Mesendoderm (in vitro differentiated cells): ENCODE results near the gene VWA2. TPM values are rescaled to one million over a fixed set of nuclear protein-coding genes. Genes with fewer than 3 reads are reported as not detected.
A peak's percentile ranks its signal among the peaks of the same experiment; 100 is the strongest.

Experiments
- DNase-seq: peaks from one replicate; pipeline ENCODE4 v3.0.0; 2013
- H2AK5ac ChIP-seq: 2 replicates; pipeline ENCODE4 v1.6.1; 2013; ENCODE audit warnings: low read length, inconsistent platforms
- H2BK120ac ChIP-seq: 2 replicates; pipeline ENCODE4 v1.6.1; 2013; ENCODE audit warnings: low read depth, mild to moderate bottlenecking, low read length, moderate library complexity, mixed read lengths
- H2BK15ac ChIP-seq: replicated peaks from 2 replicates; pipeline ENCODE4 v1.6.1; 2013; ENCODE audit warnings: low read depth, mild to moderate bottlenecking, moderate library complexity
- H2BK5ac ChIP-seq: 2 replicates; pipeline ENCODE4 v1.6.1; 2013; ENCODE audit warnings: low read length, inconsistent platforms
- H3K18ac ChIP-seq: 2 replicates; pipeline ENCODE4 v1.6.1; 2013; ENCODE audit warnings: mild to moderate bottlenecking, low read length, mixed read lengths
- H3K23ac ChIP-seq: one replicate; pipeline ENCODE4 v1.6.1; 2013; ENCODE audit warnings: low read length
- H3K27ac ChIP-seq: 2 replicates; pipeline ENCODE4 v1.5.1; 2013; ENCODE audit warnings: low read depth, mild to moderate bottlenecking, inconsistent platforms, low read length, moderate library complexity
- H3K27me3 ChIP-seq: 2 replicates; pipeline ENCODE4 v1.6.1; 2013; ENCODE audit warnings: low read length, control low read depth, mild to moderate bottlenecking, inconsistent platforms; ENCODE audit not compliant: insufficient read depth, poor library complexity
- H3K36me3 ChIP-seq: 2 replicates; pipeline ENCODE4 v1.6.1; 2013; ENCODE audit warnings: low read length, inconsistent platforms; ENCODE audit not compliant: control insufficient read depth, insufficient read depth
- H3K4ac ChIP-seq: one replicate; pipeline ENCODE4 v1.6.1; 2013; ENCODE audit warnings: low read depth, mild to moderate bottlenecking, low read length, moderate library complexity
- H3K4me1 ChIP-seq: 2 replicates; pipeline ENCODE4 v1.6.1; 2013; ENCODE audit warnings: low read depth, low read length, inconsistent platforms; ENCODE audit not compliant: control insufficient read depth
- H3K4me2 ChIP-seq: 2 replicates; pipeline ENCODE4 v1.6.1; 2013; ENCODE audit warnings: low read length
- H3K4me3 ChIP-seq: 2 replicates; pipeline ENCODE4 v1.5.1; 2013; ENCODE audit warnings: mild to moderate bottlenecking, low read length
- H3K56ac ChIP-seq: one replicate; pipeline ENCODE4 v1.6.1; 2013; ENCODE audit warnings: low read length
- H3K79me1 ChIP-seq: 2 replicates; pipeline ENCODE4 v1.6.1; 2013; ENCODE audit warnings: low read length, inconsistent platforms
- H3K79me2 ChIP-seq: 2 replicates; pipeline ENCODE4 v1.6.1; 2013; ENCODE audit warnings: mild to moderate bottlenecking, low read length; ENCODE audit not compliant: control insufficient read depth, insufficient read depth
- H3K9ac ChIP-seq: 2 replicates; pipeline ENCODE4 v1.6.1; 2013; ENCODE audit warnings: low read length, inconsistent platforms
- H4K5ac ChIP-seq: one replicate; pipeline ENCODE4 v1.6.1; 2013; ENCODE audit warnings: low read length
- H4K8ac ChIP-seq: one replicate; pipeline ENCODE4 v1.6.1; 2013; ENCODE audit warnings: low read depth, mild to moderate bottlenecking, control low read depth, low read length, moderate library complexity
- WGBS: extraction: QIAGEN DNeasy Blood & Tissue Kit; methylation state at CpG from one replicate; pipeline ENCODE4 v1.1.7; 2013; ENCODE audit warnings: low lambda C conversion rate, missing lambda C conversion rate; ENCODE audit not compliant: insufficient coverage; ENCODE audit errors: extremely low coverage; 5-methylcytosine and 5-hydroxymethylcytosine counted together
- polyA plus RNA-seq, 2 experiments: library from polyadenylated mRNA; stranded (reverse); fragments of 200-250 nt; gene quantifications; one replicate each; pipeline ENCODE4 v1.2.3, GENCODE V29; 2013

Gene VWA2
- polyA plus RNA-seq (2013, experiment 1 of 2), result 0.65 TPM
- polyA plus RNA-seq (2013, experiment 2 of 2), result 0.63 TPM

GRCh38 chr10:114239117-114239993 is at the start of gene VWA2:
VWA2 (plus strand) TSS chr10:114239254; CDS start chr10:114248714, 9,460 bp downstream.
- Histone ChIP-seq H3K36me3 (no peaks in the 10 kb centered on the region), H2BK15ac (no peak within 1 kb of the TSS), H2AK5ac (no peak within 1 kb of the TSS), H3K18ac (no peak within 1 kb of the TSS), H3K4me3 (no peak within 1 kb of the TSS), H2BK120ac (no peak within 1 kb of the TSS), H4K5ac (no peak within 1 kb of the TSS), H4K8ac (no peak within 1 kb of the TSS), H3K79me1 (no peaks in the 10 kb centered on the region), H3K4ac (no peak within 1 kb of the TSS), H3K9ac (peak within 1 kb of the TSS; percentile 18), H3K56ac (peak within 1 kb of the TSS; percentile 74), H2BK5ac (no peak within 1 kb of the TSS), H3K4me1 (peaks cover 3% of the 10 kb centered on the region), H3K23ac (no peak within 1 kb of the TSS), H3K27ac (no peak within 1 kb of the TSS), H3K4me2 (peak within 1 kb of the TSS; percentile 45), H3K27me3 (no peaks in the 10 kb centered on the region), H3K79me2 (no peaks in the 10 kb centered on the region)
- DNase-seq, result peak; percentile 44
- WGBS, result no CpG with 5 or more reads among the region's 79 CpGs

- Histone ChIP-seq H3K18ac (no peak overlapping the region), H3K23ac (no peak overlapping the region), H3K27ac (no peak overlapping the region), H3K4me1 (no peaks in the 10 kb centered on the region), H4K5ac (no peak overlapping the region), H2BK15ac (no peak overlapping the region), H3K56ac (no peak overlapping the region), H3K4ac (no peak overlapping the region), H3K27me3 (no peaks in the 10 kb centered on the region), H3K79me1 (no peaks in the 10 kb centered on the region), H2BK120ac (no peak overlapping the region), H2BK5ac (no peak overlapping the region), H3K9ac (no peak overlapping the region), H4K8ac (no peak overlapping the region), H3K4me3 (no peak overlapping the region), H3K4me2 (no peak overlapping the region), H3K79me2 (no peaks in the 10 kb centered on the region), H2AK5ac (no peak overlapping the region), H3K36me3 (no peaks in the 10 kb centered on the region)
- no peak for DNase-seq
- no CpG with 5 or more reads among the region's 8 CpGs for WGBS
Measured at GRCh38 chr10:114189700-114190099, 49.4 kb upstream of the VWA2 start.

- H2BK5ac ChIP-seq, result no peak overlapping the region
- no peaks in the 10 kb centered on the region for H3K4me1 ChIP-seq
- no peaks in the 10 kb centered on the region for H3K36me3 ChIP-seq
- no peak for DNase-seq
- H4K8ac ChIP-seq, result no peak overlapping the region
- H3K27me3 ChIP-seq, result no peaks in the 10 kb centered on the region
- H3K4me2 ChIP-seq, result no peak overlapping the region
- no peak overlapping the region for H2AK5ac ChIP-seq
- no peak overlapping the region for H3K9ac ChIP-seq
- no peak overlapping the region for H3K4me3 ChIP-seq
- no peak overlapping the region for H2BK15ac ChIP-seq
- no peak overlapping the region for H3K4ac ChIP-seq
- no peak overlapping the region for H2BK120ac ChIP-seq
- no peak overlapping the region for H3K56ac ChIP-seq
- no peak overlapping the region for H4K5ac ChIP-seq
- H3K18ac ChIP-seq, result no peak overlapping the region
- no peaks in the 10 kb centered on the region for H3K79me1 ChIP-seq
- no peak overlapping the region for H3K27ac ChIP-seq
- WGBS, result no CpG with 5 or more reads among the region's 2 CpGs
- H3K79me2 ChIP-seq, result no peaks in the 10 kb centered on the region
- H3K23ac ChIP-seq, result no peak overlapping the region
Measured at GRCh38 chr10:114195079-114195478, 44.0 kb upstream of the VWA2 start.

GRCh38 chr10:114199239-114199638 is 39.8 kb upstream of the VWA2 start:
- no peak for DNase-seq
- Histone ChIP-seq H2BK120ac (no peak overlapping the region), H2AK5ac (no peak overlapping the region), H2BK15ac (no peak overlapping the region), H3K79me1 (no peaks in the 10 kb centered on the region), H4K5ac (no peak overlapping the region), H3K27me3 (no peaks in the 10 kb centered on the region), H3K18ac (no peak overlapping the region), H3K56ac (no peak overlapping the region), H3K79me2 (no peaks in the 10 kb centered on the region), H3K4me1 (no peaks in the 10 kb centered on the region), H4K8ac (no peak overlapping the region), H3K4me2 (no peak overlapping the region), H2BK5ac (no peak overlapping the region), H3K4me3 (no peak overlapping the region), H3K4ac (no peak overlapping the region), H3K23ac (no peak overlapping the region), H3K36me3 (no peaks in the 10 kb centered on the region), H3K9ac (no peak overlapping the region), H3K27ac (no peak overlapping the region)
- no CpG with 5 or more reads among the region's 4 CpGs for WGBS

GRCh38 chr10:114202812-114203211 is 36.2 kb upstream of the VWA2 start:
- no peak overlapping the region for H3K18ac ChIP-seq
- no peaks in the 10 kb centered on the region for H3K4me1 ChIP-seq
- no peaks in the 10 kb centered on the region for H3K27me3 ChIP-seq
- no peak overlapping the region for H2BK5ac ChIP-seq
- H3K4me3 ChIP-seq, result no peak overlapping the region
- H3K56ac ChIP-seq, result no peak overlapping the region
- H3K27ac ChIP-seq, result no peak overlapping the region
- no peak overlapping the region for H2AK5ac ChIP-seq
- no peaks in the 10 kb centered on the region for H3K79me2 ChIP-seq
- H4K5ac ChIP-seq, result no peak overlapping the region
- H2BK120ac ChIP-seq, result no peak overlapping the region
- no peak overlapping the region for H3K9ac ChIP-seq
- H3K4ac ChIP-seq, result no peak overlapping the region
- no peaks in the 10 kb centered on the region for H3K79me1 ChIP-seq
- no peak overlapping the region for H2BK15ac ChIP-seq
- H3K36me3 ChIP-seq, result no peaks in the 10 kb centered on the region
- no peak overlapping the region for H3K23ac ChIP-seq
- DNase-seq, result no peak
- H3K4me2 ChIP-seq, result no peak overlapping the region
- no CpG with 5 or more reads among the region's 3 CpGs for WGBS
- H4K8ac ChIP-seq, result no peak overlapping the region
